HG02763 (cell line): Measurements from ENCODE around the gene PPFIBP2.
A peak's percentile ranks its signal among the peaks of the same experiment; 100 is the strongest.

Source experiments
- ATAC-seq: cut with Tn5 transposase; IDR thresholded peaks from one replicate; pipeline ENCODE4 v1.9.1; 2021; ENCODE audit warnings: mild to moderate bottlenecking, moderate library complexity; ENCODE audit not compliant: unreplicated experiment

Gene PPFIBP2

GRCh38 chr11:7621090-7621489 is 107.3 kb downstream of the PPFIBP2 start:
- no peak for ATAC-seq

GRCh38 chr11:7621554-7621953 is 107.8 kb downstream of the PPFIBP2 start:
- no peak for ATAC-seq

GRCh38 chr11:7622721-7623120 is 108.9 kb downstream of the PPFIBP2 start:
- no peak for ATAC-seq

DNA sequence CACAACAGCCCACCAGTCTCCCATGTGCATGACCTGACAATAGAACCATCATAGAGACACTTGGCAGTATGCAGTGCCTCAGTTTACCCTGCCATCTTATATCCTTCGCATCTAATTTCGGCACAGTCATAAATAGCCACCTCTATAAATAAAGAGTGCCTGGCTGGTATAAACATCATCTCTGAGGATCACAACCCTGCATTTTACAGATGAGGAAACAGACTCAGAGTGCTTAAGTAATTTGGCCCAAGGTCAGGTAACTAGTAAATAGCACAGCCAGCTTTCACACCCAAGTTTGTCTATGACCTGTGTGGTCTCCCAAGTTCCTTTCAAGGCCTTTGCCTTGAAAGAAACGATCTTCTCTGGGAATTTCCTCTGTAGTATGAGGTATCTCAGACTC is 114.9 kb downstream of the PPFIBP2 start:
- no peak for ATAC-seq

GRCh38 chr11:7630002-7630401 is 116.2 kb downstream of the PPFIBP2 start:
- no peak for ATAC-seq

GRCh38 chr11:7632211-7632610 is 118.4 kb downstream of the PPFIBP2 start:
- ATAC-seq, result no peak

- ATAC-seq, result no peak
Measured at GRCh38 chr11:7635137-7635536, 121.3 kb downstream of the PPFIBP2 start.

- no peak for ATAC-seq
Measured at GRCh38 chr11:7635708-7636107, 121.9 kb downstream of the PPFIBP2 start.

GRCh38 chr11:7636350-7636749 is 122.6 kb downstream of the PPFIBP2 start:
- no peak for ATAC-seq

DNA sequence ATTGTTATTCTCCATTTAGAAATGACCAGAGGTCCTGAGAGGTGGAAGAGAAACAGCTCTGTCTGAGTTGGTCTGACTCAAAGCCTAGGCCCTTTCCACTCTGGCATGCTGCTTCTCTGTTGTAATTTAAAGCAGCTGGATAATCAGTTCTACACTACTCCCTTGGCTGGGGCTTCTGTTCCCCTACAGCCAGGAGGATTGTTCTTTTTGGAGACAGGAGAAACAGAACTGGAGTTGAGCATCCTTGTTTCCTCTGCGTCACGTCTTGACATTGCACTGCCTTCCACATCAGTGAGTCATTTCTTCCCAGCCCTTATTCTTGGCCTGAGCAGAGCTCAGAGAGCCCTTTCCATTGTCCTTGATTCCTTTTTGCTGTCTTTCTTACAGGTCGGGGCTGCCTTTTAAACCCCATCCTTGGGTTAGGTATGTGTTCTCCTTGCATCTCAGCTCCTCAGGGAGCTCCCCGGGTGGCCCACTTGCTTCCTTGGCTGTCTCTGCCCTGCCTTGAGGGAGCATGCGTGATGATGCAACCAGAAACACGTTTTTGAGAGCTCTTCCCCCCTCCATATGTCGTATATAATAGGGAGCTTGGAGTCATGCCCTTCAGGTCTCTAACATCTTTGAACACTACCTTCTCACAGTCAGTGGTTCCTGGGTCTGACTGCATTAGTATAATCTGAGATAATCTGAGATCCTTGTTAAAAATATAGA is 123.8 kb downstream of the PPFIBP2 start:
- no peak for ATAC-seq

- peak; percentile 48 for ATAC-seq
Measured at GRCh38 chr11:7638710-7639642, 125.2 kb downstream of the PPFIBP2 start.

DNA sequence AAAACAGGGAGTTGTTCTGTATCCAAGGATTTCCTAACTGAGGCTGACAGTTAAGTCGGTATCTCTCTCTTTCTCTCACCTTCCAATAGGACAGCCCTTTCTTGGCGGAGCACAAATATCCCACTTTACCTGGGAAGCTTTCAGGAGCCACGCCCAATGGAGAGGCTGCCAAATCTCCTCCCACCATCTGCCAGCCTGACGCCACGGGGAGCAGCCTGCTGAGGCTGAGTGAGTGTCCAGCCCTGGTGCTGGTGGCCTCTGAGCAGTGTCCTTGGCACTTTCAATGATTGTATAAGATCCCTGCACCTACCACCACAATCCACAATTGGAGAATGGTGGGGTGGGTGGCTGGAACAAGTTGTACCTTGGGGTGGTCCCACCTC is 125.8 kb downstream of the PPFIBP2 start:
- no peak for ATAC-seq

GRCh38 chr11:7640816-7641215 is 127.0 kb downstream of the PPFIBP2 start:
- no peak for ATAC-seq

DNA sequence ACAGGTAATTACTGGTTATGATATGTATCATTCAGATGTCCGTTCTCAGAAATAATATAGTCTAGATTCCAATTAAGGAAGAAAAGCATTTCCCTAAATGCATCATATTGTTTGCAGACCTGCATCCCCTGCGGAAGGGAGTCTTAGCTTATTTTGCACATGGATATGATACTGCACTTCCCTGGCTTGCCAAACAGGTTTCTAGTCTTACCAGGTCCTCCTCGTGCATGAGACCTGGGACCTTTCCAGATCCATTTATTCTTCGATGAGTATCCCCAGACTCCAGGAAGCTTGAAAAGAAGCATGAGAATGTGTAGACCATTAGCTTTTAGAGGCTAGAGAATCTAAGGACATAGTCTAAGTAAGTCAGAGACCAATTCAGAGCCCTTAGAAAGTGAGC is 128.9 kb downstream of the PPFIBP2 start:
- no peak for ATAC-seq

DNA sequence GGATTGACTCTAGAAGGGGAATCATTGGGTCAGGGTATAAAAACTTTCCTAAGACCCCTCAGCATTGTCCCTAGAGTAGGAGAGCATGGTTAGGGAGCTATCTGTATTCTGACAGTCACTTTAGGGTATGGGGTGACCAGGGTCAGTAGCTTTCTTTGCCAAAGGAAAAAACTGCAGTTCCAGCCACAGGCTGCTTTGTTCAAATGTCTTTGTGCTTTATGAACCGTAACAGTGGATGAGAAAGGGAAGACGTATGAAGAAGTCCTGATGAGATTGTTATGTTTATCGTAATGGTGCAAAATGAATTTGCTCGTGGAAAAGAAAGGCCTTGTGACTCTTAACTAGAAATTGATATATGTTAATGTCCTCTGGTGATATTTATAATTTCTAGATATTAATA is 129.5 kb downstream of the PPFIBP2 start:
- ATAC-seq, result no peak

DNA sequence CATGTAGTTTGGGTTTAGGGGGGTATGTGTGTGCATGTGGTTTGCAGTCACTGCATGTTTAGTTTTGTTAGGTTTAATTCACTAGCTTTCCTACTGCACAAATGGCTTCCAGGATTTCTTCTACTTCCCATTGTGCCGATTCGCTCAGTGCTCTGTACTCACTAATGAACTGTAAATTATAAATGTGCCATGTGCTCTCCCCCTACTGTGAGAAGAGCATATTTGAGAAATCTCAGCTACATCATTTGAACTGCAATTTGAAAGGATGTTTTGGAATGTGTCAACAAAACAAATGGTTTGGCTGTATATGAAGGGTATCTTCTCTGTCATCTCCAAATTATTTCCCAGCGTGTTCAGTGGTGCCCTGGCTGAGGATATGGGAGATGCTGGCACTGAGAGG is 131.4 kb downstream of the PPFIBP2 start:
- no peak for ATAC-seq

GRCh38 chr11:7646866-7647265 is 133.1 kb downstream of the PPFIBP2 start:
- no peak for ATAC-seq

- no peak for ATAC-seq
Measured at GRCh38 chr11:7648264-7648663, 134.5 kb downstream of the PPFIBP2 start.

- no peak for ATAC-seq
Measured at GRCh38 chr11:7651140-7651551, 137.3 kb downstream of the PPFIBP2 start.

DNA sequence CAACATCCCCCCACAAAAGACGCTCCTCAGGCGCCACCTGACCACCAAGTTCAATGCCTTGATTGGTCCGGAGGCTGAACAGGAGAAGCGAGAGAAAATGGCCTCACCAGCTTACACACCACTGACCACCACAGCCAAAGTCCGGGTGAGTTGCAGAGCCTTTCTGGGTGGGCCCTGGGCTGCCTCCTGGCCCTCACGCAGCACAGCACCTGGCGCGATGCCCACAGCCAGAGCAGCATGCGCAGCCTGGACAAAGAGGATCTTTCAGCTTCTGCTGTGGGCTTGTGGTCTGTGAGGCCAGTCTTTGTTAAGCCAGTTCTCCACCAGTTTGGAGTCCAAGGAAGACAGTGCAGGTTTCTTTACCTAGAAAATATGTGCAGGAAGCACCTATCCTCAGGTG is 137.9 kb downstream of the PPFIBP2 start:
- no peak for ATAC-seq

DNA sequence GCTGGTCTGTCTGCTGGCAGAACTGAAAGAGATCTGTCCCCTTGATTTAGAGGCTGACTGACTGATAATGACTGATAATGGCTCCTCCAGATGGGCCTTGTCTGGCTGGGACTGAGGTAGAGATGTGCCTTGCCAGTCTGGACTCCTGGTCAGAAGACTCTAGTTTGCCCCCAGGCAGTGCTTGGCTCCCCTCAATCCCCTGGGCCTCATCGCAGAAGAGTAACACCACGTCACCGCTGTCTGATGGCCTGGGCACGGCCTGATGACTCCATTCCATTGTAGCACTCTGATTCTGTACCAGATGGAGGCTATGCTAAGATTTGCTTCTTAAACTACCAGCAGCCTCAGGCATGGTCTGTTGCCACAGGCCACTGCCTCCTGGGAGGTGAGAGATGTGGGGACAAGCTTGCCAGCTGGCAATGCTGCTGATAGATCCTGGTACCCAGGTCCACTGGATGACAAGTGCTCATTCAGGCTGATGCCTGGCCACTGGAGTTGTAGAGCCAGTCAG is 140.5 kb downstream of the PPFIBP2 start:
- no peak for ATAC-seq
